ENCODE data around the gene HOXD13.

Gene HOXD13

GRCh38 chr2:176092270-176093144, at the start of gene HOXD13:
Gene HOXD13, plus strand, starts transcription at chr2:176092721. Its CDS starts 170 bp downstream, at chr2:176092891.
- TF ChIP-seq, protein P1, sequence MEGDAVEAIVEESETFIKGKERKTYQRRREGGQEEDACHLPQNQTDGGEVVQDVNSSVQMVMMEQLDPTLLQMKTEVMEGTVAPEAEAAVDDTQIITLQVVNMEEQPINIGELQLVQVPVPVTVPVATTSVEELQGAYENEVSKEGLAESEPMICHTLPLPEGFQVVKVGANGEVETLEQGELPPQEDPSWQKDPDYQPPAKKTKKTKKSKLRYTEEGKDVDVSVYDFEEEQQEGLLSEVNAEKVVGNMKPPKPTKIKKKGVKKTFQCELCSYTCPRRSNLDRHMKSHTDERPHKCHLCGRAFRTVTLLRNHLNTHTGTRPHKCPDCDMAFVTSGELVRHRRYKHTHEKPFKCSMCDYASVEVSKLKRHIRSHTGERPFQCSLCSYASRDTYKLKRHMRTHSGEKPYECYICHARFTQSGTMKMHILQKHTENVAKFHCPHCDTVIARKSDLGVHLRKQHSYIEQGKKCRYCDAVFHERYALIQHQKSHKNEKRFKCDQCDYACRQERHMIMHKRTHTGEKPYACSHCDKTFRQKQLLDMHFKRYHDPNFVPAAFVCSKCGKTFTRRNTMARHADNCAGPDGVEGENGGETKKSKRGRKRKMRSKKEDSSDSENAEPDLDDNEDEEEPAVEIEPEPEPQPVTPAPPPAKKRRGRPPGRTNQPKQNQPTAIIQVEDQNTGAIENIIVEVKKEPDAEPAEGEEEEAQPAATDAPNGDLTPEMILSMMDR (IDR thresholded peaks at IDR 0.05; ENCODE audit: low read depth, low read length) = no peak
- no peak for DNase-seq (ENCODE audit: extremely low read depth, low read depth)

- TF ChIP-seq, protein P1 (IDR thresholded peaks at IDR 0.05; ENCODE audit: low read depth, low read length) = no peak
- no peak for DNase-seq (ENCODE audit: extremely low read depth, low read depth)
These were observed 36.1 kb upstream of the HOXD13 start for GRCh38 chr2:176056406-176056805.

DNA sequence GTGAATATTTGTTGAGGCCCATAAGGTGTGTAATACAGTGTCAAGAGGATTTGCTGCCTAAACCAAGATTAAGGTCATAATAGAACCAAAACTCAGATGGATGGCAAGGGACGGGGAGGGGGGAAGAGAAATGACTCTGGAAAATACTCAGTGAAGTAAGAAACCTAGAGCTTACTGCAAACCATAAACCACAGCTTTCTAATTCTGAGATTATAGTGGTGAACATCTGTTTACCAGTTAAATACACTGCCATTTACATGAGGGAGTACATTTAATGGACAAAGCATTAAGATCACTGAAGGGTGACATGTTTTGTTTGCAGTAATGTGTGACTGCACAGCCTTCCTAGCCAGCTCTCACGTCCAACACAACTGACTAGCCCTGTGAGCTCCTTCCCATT, 28.6 kb upstream of the HOXD13 start:
- TF ChIP-seq, protein P1 (IDR thresholded peaks at IDR 0.05; ENCODE audit: low read depth, low read length) = no peak
- DNase-seq (ENCODE audit: extremely low read depth, low read depth) = no peak

GRCh38 chr2:176066645-176067588, 25.6 kb upstream of the HOXD13 start:
- DNase-seq (ENCODE audit: extremely low read depth, low read depth) = no peak

DNA sequence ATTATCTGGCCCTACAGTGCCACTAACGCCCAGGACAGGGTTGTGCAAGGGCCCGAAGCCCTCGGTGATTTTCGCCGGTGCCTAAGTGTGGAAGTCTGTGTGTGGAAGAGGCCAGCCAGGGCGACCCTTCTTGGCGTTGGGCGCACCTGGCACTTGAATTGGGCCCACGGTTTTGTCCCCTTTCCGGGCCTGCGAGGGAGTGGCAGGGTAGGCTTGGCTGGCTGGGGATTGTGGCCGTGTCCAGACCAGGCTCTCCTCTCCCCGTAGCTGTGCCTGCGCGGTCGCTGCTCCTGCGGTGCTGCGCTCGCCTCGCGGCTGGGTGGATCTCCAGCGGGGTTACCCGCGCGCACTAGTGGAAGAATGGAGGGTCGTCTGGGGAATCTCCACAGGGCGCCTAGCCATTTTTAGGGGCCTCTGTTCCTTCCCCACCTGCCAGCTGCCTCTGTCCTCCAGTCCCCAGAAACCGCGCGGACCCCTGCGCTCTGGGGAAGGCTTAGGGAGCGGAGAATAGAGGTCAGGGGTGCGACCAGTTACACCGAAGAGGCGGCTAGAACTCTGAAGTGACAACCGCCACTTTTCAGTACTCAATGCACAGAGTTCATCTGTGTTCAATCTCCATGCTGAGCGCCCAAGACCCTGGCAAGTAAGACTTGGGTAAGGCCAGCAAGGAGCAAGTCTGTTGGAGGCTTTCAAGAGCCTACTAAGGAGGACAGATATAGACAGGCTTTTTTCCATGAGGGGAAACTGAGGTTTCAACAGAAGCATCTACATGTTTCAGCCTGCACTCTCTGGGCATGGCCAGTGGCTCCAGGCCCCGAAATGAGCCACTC, 24.7 kb upstream of the HOXD13 start:
- TF ChIP-seq, protein P1 (IDR thresholded peaks at IDR 0.05; ENCODE audit: low read depth, low read length) = no peak

More at GRCh38 chr2:176066645-176067588, 25.6 kb upstream of the HOXD13 start:
- TF ChIP-seq, protein P1 (IDR thresholded peaks at IDR 0.05; ENCODE audit: low read depth, low read length) = no peak

DNA sequence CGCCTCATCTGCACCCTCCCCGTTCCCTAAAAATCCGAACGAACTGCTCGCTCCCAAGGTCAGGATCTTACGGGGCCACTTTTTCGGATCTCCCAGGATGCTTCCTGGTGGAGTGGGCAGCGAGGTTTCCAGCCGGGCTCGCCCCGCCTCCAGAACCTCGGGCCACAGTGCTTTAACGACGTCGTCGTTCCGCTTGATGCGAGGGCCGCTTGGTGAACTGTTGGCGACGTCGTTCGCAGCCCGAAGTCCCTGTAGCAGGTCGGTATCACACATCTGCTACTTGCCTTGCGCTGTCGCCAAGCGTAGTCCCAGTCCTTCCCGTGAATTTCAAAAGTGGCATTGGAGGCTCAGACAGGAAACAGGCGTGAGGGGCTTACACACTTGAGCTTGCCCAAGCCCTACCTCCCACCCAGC, 24.1 kb upstream of the HOXD13 start:
- TF ChIP-seq, protein P1 (IDR thresholded peaks at IDR 0.05; ENCODE audit: low read depth, low read length) = no peak
- no peak for DNase-seq (ENCODE audit: extremely low read depth, low read depth)

More for the DNA sequence above, 24.7 kb upstream of the HOXD13 start:
- DNase-seq (ENCODE audit: extremely low read depth, low read depth) = no peak
